Right lobe of liver (tissue), 4 donors: ENCODE measurements around the gene ELFN1.

ENCODE experiments used
- CTCF ChIP-seq, 4 donors: fragments of 200-600 bp in 3 of 4; fragments of 450-650 bp in 1 of 4; IDR thresholded peaks; one replicate each; pipeline versions ENCODE4 v1.5.1 to v1.8.0; 2016 to 2022; ENCODE audit warnings: antibody characterized with exemption in 4 of 4, mild to moderate bottlenecking in 2 of 4
- POLR2A ChIP-seq: fragments of 450-650 bp; IDR thresholded peaks from one replicate; pipeline ENCODE4 v1.6.1; 2017; ENCODE audit warnings: antibody characterized with exemption, mild to moderate bottlenecking
- donor health status: DM: no; HTN: no; CAD: no.
- donor health status: DM: no; HTN: no; CAD: no.
- donor health status: DM: no; HTN: yes; CAD: no.

GRCh38 chr7:1736830-1737229 is 66.8 kb downstream of the ELFN1 start:
- TF ChIP-seq POLR2A: no peak
- TF ChIP-seq CTCF (IDR thresholded peaks at IDR 0.05): no peak
